Right cardiac atrium (tissue), 5 donors: ENCODE results near the gene TOR1B. TPM values are rescaled to one million over a fixed set of nuclear protein-coding genes. Genes with fewer than 3 reads are reported as not detected.

Source experiments
- ATAC-seq, 2 donors: fragments of 200-7000 bp; cut with Tn5 transposase; one replicate each; pipeline versions ENCODE4 v1.8.0 to v1.9.1; 2020; ENCODE audit warnings: moderate library complexity in 2 of 2, mild to moderate bottlenecking in 1 of 2
- DNase-seq, 3 donors: peaks; one replicate each; pipeline ENCODE4 v3.0.0-alpha.2; 2020
- H3K27ac ChIP-seq: one replicate; pipeline ENCODE4 v1.5.1; 2013; ENCODE audit warnings: mild to moderate bottlenecking, low read length, control low read depth, moderate library complexity
- H3K27me3 ChIP-seq: one replicate; pipeline ENCODE4 v1.6.1; 2013; ENCODE audit not compliant: control insufficient read depth, insufficient read depth
- H3K4me1 ChIP-seq: one replicate; pipeline ENCODE4 v1.6.1; 2013; ENCODE audit warnings: low read length; ENCODE audit not compliant: control insufficient read depth, insufficient read depth
- H3K4me3 ChIP-seq: one replicate; pipeline ENCODE4 v1.5.1; 2013; ENCODE audit warnings: low read length, control low read depth
- H3K9me3 ChIP-seq: one replicate; pipeline ENCODE4 v1.6.1; 2013; ENCODE audit warnings: low read length; ENCODE audit not compliant: control insufficient read depth
- WGBS: extraction: QIAGEN DNeasy Blood & Tissue Kit; methylation state at CpG from one replicate; pipeline ENCODE4 v1.1.7; 2013; 5-methylcytosine and 5-hydroxymethylcytosine counted together
- intact Hi-C, 4 donors: fragments of 100-400 bp; cut with DNase I; formaldehyde crosslinking; loops; one replicate each; pipeline versions ENCODE4 v1.11.0 to v1.14.0; 2022 to 2023
- polyA plus RNA-seq: library from polyadenylated mRNA; stranded (reverse); fragments of 200-250 nt; gene quantifications from one replicate; pipeline ENCODE4 v1.2.3, GENCODE V29; 2013
- total RNA-seq, 4 donors: library from RNA; stranded (reverse); fragmentation: NEBNext Ultra II Directional; extraction: Animal tissue kit (Norgen Biotek cat#: 25700); gene quantifications; one replicate each; pipeline ENCODE4 v1.2.1, GENCODE V29; 2021
- donor health status: healthy with polysubstance abuse.
- donor health status: DM: no; HTN: yes; CAD: no.
- donor health status: DM: no; HTN: no; CAD: no.
- donor health status: DM: no; HTN: yes; CAD: no; lungs with severe emphysema.
- donor health status: DM: yes; HTN: yes; CAD: no.

TOR1B gene
- total and polyA plus RNA-seq, 5 donors = 8.8 to 12.2 (median 10.0) TPM

GRCh38 chr9:129813661-129814060, 10.7 kb downstream of the TOR1B start:
- no peaks in the 10 kb centered on the region for H3K4me1 ChIP-seq
- intact Hi-C loops = no loop called here
- 81% methylated on average over 9 of the region's 9 CpGs for WGBS
- H3K9me3 ChIP-seq = no peaks in the 10 kb centered on the region
- no peak for DNase-seq
- no peak overlapping the region for H3K27ac ChIP-seq
- no peak overlapping the region for H3K4me3 ChIP-seq
- H3K27me3 ChIP-seq = no peaks in the 10 kb centered on the region
- ATAC-seq = no peak

- Histone ChIP-seq H3K9me3 (no peaks in the 10 kb centered on the region), H3K27me3 (no peaks in the 10 kb centered on the region), H3K27ac (no peak overlapping the region), H3K4me3 (no peak overlapping the region), H3K4me1 (no peaks in the 10 kb centered on the region)
- intact Hi-C loops = no loop called here
- DNase-seq (no peak), ATAC-seq (peak in 1 of 2 donors; percentile 17)
- WGBS = 84% methylated on average over 17 of the region's 17 CpGs
Measured at GRCh38 chr9:129814432-129815223, 11.6 kb downstream of the TOR1B start.

GRCh38 chr9:129815278-129815677, 12.3 kb downstream of the TOR1B start:
- H3K4me1 ChIP-seq = no peaks in the 10 kb centered on the region
- no peaks in the 10 kb centered on the region for H3K27me3 ChIP-seq
- 84% methylated on average over 11 of the region's 11 CpGs for WGBS
- ATAC-seq = peak in 1 of 2 donors; percentile 26
- H3K27ac ChIP-seq = no peak overlapping the region
- H3K4me3 ChIP-seq = no peak overlapping the region
- intact Hi-C loops = no loop called here
- no peaks in the 10 kb centered on the region for H3K9me3 ChIP-seq
- DNase-seq = no peak

- no peak overlapping the region for H3K27ac ChIP-seq
- intact Hi-C loops = no loop called here
- 87% methylated on average over 14 of the region's 14 CpGs for WGBS
- no peaks in the 10 kb centered on the region for H3K9me3 ChIP-seq
- ATAC-seq (no peak), DNase-seq (no peak)
- H3K4me1 ChIP-seq = no peaks in the 10 kb centered on the region
- H3K4me3 ChIP-seq = no peak overlapping the region
- H3K27me3 ChIP-seq = no peaks in the 10 kb centered on the region
Measured at GRCh38 chr9:129816501-129817435, 13.8 kb downstream of the TOR1B start.

GRCh38 chr9:129822898-129823541, 20.0 kb downstream of the TOR1B start:
- Histone ChIP-seq H3K4me1 (no peaks in the 10 kb centered on the region), H3K27me3 (no peaks in the 10 kb centered on the region), H3K4me3 (peak overlapping the region; percentile 81), H3K27ac (no peak overlapping the region), H3K9me3 (no peaks in the 10 kb centered on the region)
- ATAC-seq = peak; percentile 38 to 52
- WGBS = 17% methylated on average over 26 of the region's 26 CpGs
- DNase-seq = peak; percentile 33 to 68 (median 59)
- intact Hi-C loops = no loop called here

GRCh38 chr9:129823542-129823934, 20.6 kb downstream of the TOR1B start:
- H3K9me3 ChIP-seq = no peaks in the 10 kb centered on the region
- whole genome bisulfite sequencing = 2% methylated on average over 15 of the region's 15 CpGs
- intact Hi-C loops = no loop called here
- H3K4me3 ChIP-seq = peak overlapping the region; percentile 81
- H3K27me3 ChIP-seq = no peaks in the 10 kb centered on the region
- ATAC-seq = peak; percentile 63 to 66
- H3K27ac ChIP-seq = no peak overlapping the region
- no peak for DNase-seq
- H3K4me1 ChIP-seq = no peaks in the 10 kb centered on the region

- 4% methylated on average over 47 of the region's 47 CpGs for WGBS
- Histone ChIP-seq H3K4me1 (no peaks in the 10 kb centered on the region), H3K9me3 (no peaks in the 10 kb centered on the region), H3K4me3 (peak within 1 kb of the TSS; percentile 81), H3K27ac (no peak within 1 kb of the TSS), H3K27me3 (no peaks in the 10 kb centered on the region)
- intact Hi-C loops = no loop called here
- ATAC-seq (peak; percentile 96 to 97), DNase-seq (peak; percentile 95 to 98 (median 98))
Measured at GRCh38 chr9:129823935-129824601, 21.1 kb downstream of the TOR1B start, which contains the start of gene TOR1A. Gene TOR1A (minus strand): TSS chr9:129824136. CDS start chr9:129824085, 51 bp downstream.

- no peaks in the 10 kb centered on the region for H3K27me3 ChIP-seq
- DNase-seq (no peak), ATAC-seq (no peak)
- H3K4me3 ChIP-seq = no peak overlapping the region
- 86% methylated on average over 6 of the region's 6 CpGs for WGBS
- intact Hi-C loops = no loop called here
- H3K9me3 ChIP-seq = no peaks in the 10 kb centered on the region
- H3K27ac ChIP-seq = no peak overlapping the region
- H3K4me1 ChIP-seq = no peaks in the 10 kb centered on the region
Measured at GRCh38 chr9:129826344-129826743, 23.4 kb downstream of the TOR1B start.

GRCh38 chr9:129826759-129827158, 23.8 kb downstream of the TOR1B start:
- Histone ChIP-seq H3K27me3 (no peaks in the 10 kb centered on the region), H3K27ac (no peak overlapping the region), H3K9me3 (no peaks in the 10 kb centered on the region), H3K4me3 (no peak overlapping the region), H3K4me1 (no peaks in the 10 kb centered on the region)
- intact Hi-C loops = no loop called here
- 94% methylated on average over 1 of the region's 1 CpG for WGBS
- no peak for DNase-seq
- no peak for ATAC-seq

- Histone ChIP-seq H3K4me1 (no peaks in the 10 kb centered on the region), H3K9me3 (no peaks in the 10 kb centered on the region), H3K27ac (no peak overlapping the region), H3K4me3 (no peak overlapping the region), H3K27me3 (no peaks in the 10 kb centered on the region)
- WGBS = 90% methylated on average over 9 of the region's 9 CpGs
- intact Hi-C loops = no loop called here
- ATAC-seq = no peak
- no peak for DNase-seq
Measured at GRCh38 chr9:129828051-129828450, 25.1 kb downstream of the TOR1B start.
